Measurements from ENCODE around the gene TOMM40.

Gene TOMM40

DNA sequence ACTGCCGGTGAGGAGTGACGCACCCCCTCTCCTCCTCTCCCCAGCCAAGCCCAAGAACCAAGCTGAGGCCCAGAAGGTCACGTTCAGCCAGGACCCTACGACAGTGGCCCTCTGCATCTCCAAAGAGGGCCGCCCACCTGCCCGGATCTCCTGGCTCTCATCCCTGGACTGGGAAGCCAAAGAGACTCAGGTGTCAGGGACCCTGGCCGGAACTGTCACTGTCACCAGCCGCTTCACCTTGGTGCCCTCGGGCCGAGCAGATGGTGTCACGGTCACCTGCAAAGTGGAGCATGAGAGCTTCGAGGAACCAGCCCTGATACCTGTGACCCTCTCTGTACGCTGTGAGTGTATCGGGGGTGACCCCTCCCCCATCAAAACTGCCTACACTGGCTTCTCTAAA lies 19.2 kb upstream of the TOMM40 start:
- DNase-seq (ENCODE audit: insufficient read length, low spot score) (no peak), FAIRE-seq (no peak)
- TF ChIP-seq, protein P1, sequence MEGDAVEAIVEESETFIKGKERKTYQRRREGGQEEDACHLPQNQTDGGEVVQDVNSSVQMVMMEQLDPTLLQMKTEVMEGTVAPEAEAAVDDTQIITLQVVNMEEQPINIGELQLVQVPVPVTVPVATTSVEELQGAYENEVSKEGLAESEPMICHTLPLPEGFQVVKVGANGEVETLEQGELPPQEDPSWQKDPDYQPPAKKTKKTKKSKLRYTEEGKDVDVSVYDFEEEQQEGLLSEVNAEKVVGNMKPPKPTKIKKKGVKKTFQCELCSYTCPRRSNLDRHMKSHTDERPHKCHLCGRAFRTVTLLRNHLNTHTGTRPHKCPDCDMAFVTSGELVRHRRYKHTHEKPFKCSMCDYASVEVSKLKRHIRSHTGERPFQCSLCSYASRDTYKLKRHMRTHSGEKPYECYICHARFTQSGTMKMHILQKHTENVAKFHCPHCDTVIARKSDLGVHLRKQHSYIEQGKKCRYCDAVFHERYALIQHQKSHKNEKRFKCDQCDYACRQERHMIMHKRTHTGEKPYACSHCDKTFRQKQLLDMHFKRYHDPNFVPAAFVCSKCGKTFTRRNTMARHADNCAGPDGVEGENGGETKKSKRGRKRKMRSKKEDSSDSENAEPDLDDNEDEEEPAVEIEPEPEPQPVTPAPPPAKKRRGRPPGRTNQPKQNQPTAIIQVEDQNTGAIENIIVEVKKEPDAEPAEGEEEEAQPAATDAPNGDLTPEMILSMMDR (IDR thresholded peaks at IDR 0.05; ENCODE audit: insufficient read depth, missing control alignments): no peak

DNA sequence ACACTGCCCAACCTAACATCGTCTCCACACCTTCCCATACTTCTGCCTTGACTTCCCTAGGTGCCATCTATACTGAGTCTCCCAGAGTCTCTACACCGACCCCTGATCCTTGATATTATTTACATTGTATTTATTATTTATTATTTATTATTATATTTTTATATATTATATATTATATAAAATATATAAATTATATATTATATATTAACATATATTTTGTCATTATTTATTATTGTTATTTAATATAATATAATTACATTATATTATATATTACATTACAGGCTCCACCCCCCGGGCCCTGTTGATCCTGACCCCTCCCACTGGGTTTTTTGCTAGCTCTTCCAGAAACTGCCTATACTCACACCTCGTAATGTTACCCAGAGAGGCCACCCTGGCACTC lies 18.4 kb upstream of the TOMM40 start:
- DNase-seq (ENCODE audit: insufficient read length, low spot score) (no peak), FAIRE-seq (no peak)
- TF ChIP-seq, protein P1 (IDR thresholded peaks at IDR 0.05; ENCODE audit: insufficient read depth, missing control alignments): no peak

DNA sequence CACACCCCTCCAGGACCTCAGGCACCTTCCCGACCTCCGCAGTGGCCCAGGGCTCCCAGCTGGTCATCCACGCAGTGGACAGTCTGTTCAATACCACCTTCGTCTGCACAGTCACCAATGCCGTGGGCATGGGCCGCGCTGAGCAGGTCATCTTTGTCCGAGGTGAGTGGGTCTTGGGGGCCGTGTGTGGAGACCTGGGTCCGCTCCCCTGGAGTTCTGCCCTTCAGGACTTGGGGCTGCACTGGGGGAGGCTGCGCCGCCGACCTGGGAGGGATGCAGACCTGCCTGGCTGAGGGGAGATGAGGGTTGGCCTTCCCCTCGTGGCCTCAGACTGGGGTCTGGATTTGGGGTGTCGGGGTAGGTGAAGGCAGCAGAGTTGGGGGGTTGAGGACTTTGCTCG lies 16.7 kb upstream of the TOMM40 start:
- FAIRE-seq (no peak), DNase-seq (ENCODE audit: insufficient read length, low spot score) (no peak)
- TF ChIP-seq, protein P1 (IDR thresholded peaks at IDR 0.05; ENCODE audit: insufficient read depth, missing control alignments): no peak

DNA sequence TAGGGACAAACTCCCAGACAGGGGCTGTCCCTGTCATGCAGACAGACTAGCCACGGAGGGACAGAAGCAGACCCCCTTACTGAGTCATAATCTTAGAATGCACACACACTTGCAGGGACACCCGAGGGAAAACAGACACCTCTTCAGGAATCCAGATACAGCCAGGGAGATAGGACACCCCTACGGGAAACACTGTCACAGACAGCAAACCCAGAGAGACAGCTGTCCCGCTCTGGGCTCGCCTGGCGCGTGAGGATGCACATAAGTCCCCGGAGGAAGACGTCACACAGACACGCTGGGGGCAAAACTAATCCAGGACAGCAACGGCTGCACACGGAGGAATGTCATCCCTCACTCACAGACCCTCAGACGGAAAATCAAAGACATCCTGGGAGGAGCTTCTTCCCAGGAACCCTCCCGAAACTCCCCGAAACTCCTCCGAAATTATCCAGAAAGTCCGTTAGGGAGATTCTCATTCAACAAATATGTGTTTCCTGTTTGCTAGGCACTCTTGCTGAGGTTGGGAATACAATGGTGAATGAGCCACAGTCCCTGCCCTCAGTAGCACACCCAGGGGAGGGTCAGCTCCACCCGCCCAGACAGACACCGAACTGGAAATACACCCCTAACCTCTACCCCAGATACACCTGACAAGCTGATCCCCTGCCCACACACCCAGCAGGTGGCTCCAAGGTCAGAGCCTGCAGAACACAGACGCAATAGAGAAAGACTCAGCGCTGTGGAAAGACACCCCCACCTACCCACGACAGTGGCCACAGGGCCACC lies 15.2 kb upstream of the TOMM40 start:
- DNase-seq (ENCODE audit: insufficient read length, low spot score) (no peak), FAIRE-seq (no peak)
- TF ChIP-seq, protein P1 (IDR thresholded peaks at IDR 0.05; ENCODE audit: insufficient read depth, missing control alignments): no peak

DNA sequence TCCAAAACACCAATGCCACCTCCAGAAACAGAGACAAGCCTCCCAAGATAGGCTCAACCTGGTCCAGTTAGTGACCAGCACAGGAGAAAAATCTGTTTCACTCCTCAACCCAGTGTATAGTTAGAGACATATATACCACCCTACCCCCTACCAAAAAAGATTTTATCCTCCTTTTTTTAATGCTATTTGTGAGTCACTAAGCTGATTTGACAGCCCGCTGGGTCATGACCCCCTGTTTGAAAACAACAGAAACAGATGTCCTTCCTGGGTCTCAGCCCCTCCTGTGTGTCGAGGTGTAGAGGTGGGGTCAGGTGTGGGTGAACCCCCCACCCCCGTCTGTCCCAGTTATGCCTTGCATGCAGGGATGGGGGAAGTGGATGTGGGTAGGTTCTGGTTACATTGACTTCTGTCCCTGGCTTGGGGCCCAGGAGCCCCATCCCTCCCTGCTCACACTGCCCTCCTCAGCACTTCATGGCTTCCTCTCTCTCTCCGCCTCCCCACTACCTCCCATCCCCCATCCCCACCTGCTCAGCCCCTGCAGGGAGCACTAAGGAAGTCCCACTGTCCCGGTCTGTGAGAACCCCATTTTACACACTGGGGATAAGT lies 14.0 kb upstream of the TOMM40 start:
- DNase-seq (ENCODE audit: insufficient read length, low spot score): no peak
- TF ChIP-seq, protein P1 (IDR thresholded peaks at IDR 0.05; ENCODE audit: insufficient read depth, missing control alignments): no peak
- no peak for FAIRE-seq

DNA sequence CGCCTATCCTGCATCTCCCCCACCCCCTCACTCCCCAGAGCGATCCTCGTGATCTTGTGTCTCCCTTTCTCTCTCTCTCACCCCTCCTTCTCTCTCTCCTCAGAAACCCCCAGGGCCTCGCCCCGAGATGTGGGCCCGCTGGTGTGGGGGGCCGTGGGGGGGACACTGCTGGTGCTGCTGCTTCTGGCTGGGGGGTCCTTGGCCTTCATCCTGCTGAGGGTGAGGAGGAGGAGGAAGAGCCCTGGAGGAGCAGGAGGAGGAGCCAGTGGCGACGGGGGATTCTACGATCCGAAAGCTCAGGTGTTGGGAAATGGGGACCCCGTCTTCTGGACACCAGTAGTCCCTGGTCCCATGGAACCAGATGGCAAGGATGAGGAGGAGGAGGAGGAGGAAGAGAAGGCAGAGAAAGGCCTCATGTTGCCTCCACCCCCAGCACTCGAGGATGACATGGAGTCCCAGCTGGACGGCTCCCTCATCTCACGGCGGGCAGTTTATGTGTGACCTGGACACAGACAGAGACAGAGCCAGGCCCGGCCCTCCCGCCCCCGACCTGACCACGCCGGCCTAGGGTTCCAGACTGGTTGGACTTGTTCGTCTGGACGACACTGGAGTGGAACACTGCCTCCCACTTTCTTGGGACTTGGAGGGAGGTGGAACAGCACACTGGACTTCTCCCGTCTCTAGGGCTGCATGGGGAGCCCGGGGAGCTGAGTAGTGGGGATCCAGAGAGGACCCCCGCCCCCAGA lies 12.8 kb upstream of the TOMM40 start:
- FAIRE-seq (no peak), DNase-seq (ENCODE audit: insufficient read length, low spot score) (no peak)
- TF ChIP-seq, protein P1 (IDR thresholded peaks at IDR 0.05; ENCODE audit: insufficient read depth, missing control alignments): no peak

Data from D721Med (cell line).